ENCODE results near the gene HS3ST6. TPM values are rescaled to one million over a fixed set of nuclear protein-coding genes. Genes with fewer than 3 reads are reported as not detected.

The HS3ST6 gene
- total and polyA plus RNA-seq, 9 of the 15 experiments (the other 6 are each of a cell fraction or from before 2014, with no cell fraction given): not detected

DNA sequence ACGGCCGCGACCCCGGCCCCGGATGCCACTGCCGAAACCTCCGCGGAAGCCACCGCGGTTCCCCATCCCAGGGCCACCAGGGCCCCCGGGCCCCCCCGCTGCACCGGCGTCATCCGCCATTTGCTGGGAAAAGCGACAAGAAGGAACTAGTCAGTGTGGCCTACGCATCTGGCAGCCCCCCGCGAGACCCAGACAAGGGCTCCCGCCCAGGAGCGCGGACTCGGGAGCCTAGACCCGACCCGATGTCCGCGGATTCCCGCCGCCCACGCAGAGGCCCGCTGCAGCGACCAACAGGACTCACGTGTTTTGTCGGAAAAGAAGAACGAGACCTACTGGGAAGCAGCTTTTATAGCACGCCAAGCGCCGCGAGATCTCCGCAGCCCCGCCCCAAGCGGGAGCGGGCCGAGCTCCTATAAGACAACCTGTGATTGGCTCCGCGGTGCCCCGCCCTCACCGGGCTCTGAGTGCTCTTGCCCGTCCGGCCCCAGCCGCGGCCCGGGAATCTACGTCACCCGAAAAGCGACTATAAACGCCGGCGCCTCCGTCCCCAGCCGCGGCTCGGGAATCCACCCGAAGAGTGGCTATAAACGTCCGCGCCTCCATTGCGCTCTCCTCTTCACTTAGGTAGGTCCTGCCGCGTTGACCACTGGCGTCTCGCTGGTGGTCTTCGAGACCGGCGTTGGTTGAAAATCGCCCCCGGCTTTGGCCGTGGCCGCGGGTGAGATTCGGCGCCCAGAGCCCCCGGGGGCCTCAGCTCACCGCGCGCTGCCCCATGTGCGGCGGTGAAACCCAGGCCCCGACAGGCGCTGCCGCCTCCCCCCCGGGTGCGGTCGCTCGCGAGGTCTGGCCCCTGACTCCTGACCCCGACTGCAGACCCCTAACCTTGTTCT is 46.5 kb upstream of the HS3ST6 start, which contains the start of gene RPS2 (continued):
- TF ChIP-seq ATF4 (CRISPR knock-in tag; IDR thresholded peaks at IDR 0.05) (0 out of 2 replicates have a peak, but pooled peaks have one; percentile 44), SMAD3 (CRISPR knock-in tag; conservative IDR thresholded peaks at IDR 0.05) (peak; percentile 68; the same call in 1 of the 2 replicates), FOXJ2 (tag; IDR thresholded peaks at IDR 0.05) (0 out of 2 replicates have a peak, but pooled peaks have one; percentile 33), ZC3H4 (CRISPR knock-in tag; IDR thresholded peaks at IDR 0.05; ENCODE audit: borderline replicate concordance) (no peak), RBM17 (IDR thresholded peaks at IDR 0.05; ENCODE audit: borderline replicate concordance, low read depth, low read length) (no peak), GABPA (tag; conservative IDR thresholded peaks at IDR 0.05; ENCODE audit: low read depth) (peak; percentile 65), ZSCAN29 (IDR thresholded peaks at IDR 0.05) (no peak), TOE1 (IDR thresholded peaks at IDR 0.05; ENCODE audit: borderline replicate concordance) (peak; percentile 67; the same call in 1 of the 2 replicates), TOE1 (CRISPR knock-in tag; IDR thresholded peaks at IDR 0.05; ENCODE audit: borderline replicate concordance, low read depth) (peak; percentile 81; the same call in 1 of the 2 replicates), EP400 (IDR thresholded peaks at IDR 0.05) (peak; percentile 99), SMAD2 (IDR thresholded peaks at IDR 0.05; ENCODE audit: low read depth, low read length) (no peak), ETV1 (tag; conservative IDR thresholded peaks at IDR 0.05; ENCODE audit: low read depth) (peak; percentile 25; the same call in 1 of the 2 replicates), ZNF232 (CRISPR knock-in tag; IDR thresholded peaks at IDR 0.05) (no peak), ZNF274 (IDR thresholded peaks at IDR 0.05; ENCODE audit: borderline replicate concordance, low read depth, low read length) (no peak), SUPT5H (IDR thresholded peaks at IDR 0.05) (peak; percentile 100), ARHGAP35 (IDR thresholded peaks at IDR 0.05; ENCODE audit: partially characterized antibody) (peak; percentile 87), SMAD1 (IDR thresholded peaks at IDR 0.05; ENCODE audit: low read depth, low read length, partially characterized antibody) (peak; percentile 97), MAZ (CRISPR knock-in tag; conservative IDR thresholded peaks at IDR 0.05 in 1 of 2, IDR thresholded peaks at IDR 0.05 in 1 of 2) (peak; percentile 68 to 94; a peak in 3 of 4 replicates), ZBED1 (IDR thresholded peaks at IDR 0.05) (0 out of 2 replicates have a peak, but pooled peaks have one; percentile 35)
- TF ChIP-seq, protein P1, sequence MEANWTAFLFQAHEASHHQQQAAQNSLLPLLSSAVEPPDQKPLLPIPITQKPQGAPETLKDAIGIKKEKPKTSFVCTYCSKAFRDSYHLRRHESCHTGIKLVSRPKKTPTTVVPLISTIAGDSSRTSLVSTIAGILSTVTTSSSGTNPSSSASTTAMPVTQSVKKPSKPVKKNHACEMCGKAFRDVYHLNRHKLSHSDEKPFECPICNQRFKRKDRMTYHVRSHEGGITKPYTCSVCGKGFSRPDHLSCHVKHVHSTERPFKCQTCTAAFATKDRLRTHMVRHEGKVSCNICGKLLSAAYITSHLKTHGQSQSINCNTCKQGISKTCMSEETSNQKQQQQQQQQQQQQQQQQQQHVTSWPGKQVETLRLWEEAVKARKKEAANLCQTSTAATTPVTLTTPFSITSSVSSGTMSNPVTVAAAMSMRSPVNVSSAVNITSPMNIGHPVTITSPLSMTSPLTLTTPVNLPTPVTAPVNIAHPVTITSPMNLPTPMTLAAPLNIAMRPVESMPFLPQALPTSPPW (CRISPR knock-in tag; IDR thresholded peaks at IDR 0.05): peak; percentile 96
- TF ChIP-seq, protein P2, sequence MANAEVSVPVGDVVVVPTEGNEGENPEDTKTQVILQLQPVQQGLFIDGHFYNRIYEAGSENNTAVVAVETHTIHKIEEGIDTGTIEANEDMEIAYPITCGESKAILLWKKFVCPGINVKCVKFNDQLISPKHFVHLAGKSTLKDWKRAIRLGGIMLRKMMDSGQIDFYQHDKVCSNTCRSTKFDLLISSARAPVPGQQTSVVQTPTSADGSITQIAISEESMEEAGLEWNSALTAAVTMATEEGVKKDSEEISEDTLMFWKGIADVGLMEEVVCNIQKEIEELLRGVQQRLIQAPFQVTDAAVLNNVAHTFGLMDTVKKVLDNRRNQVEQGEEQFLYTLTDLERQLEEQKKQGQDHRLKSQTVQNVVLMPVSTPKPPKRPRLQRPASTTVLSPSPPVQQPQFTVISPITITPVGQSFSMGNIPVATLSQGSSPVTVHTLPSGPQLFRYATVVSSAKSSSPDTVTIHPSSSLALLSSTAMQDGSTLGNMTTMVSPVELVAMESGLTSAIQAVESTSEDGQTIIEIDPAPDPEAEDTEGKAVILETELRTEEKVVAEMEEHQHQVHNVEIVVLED (CRISPR knock-in tag; IDR thresholded peaks at IDR 0.05): 0 out of 2 replicates have a peak, but pooled peaks have one; percentile 2
- TF ChIP-seq, protein P3, sequence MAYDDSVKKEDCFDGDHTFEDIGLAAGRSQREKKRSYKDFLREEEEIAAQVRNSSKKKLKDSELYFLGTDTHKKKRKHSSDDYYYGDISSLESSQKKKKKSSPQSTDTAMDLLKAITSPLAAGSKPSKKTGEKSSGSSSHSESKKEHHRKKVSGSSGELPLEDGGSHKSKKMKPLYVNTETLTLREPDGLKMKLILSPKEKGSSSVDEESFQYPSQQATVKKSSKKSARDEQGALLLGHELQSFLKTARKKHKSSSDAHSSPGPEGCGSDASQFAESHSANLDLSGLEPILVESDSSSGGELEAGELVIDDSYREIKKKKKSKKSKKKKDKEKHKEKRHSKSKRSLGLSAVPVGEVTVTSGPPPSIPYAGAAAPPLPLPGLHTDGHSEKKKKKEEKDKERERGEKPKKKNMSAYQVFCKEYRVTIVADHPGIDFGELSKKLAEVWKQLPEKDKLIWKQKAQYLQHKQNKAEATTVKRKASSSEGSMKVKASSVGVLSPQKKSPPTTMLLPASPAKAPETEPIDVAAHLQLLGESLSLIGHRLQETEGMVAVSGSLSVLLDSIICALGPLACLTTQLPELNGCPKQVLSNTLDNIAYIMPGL (CRISPR knock-in tag; IDR thresholded peaks at IDR 0.05): peak; percentile 9
